Fibroblast of skin of left quadriceps (primary cell): ENCODE measurements around the gene HKDC1.
"Not testable (repeated sequence)": the region's sequence is repeated elsewhere in the genome, so short reads cannot be mapped to it uniquely, and the experiment has no call there.

Experiments used
- DNase-seq, 2 experiments: peaks; one replicate each; pipeline ENCODE4 v3.0.0-alpha.2; 2013; ENCODE audit warnings: low read depth in 2 of 2

HKDC1 gene

DNA sequence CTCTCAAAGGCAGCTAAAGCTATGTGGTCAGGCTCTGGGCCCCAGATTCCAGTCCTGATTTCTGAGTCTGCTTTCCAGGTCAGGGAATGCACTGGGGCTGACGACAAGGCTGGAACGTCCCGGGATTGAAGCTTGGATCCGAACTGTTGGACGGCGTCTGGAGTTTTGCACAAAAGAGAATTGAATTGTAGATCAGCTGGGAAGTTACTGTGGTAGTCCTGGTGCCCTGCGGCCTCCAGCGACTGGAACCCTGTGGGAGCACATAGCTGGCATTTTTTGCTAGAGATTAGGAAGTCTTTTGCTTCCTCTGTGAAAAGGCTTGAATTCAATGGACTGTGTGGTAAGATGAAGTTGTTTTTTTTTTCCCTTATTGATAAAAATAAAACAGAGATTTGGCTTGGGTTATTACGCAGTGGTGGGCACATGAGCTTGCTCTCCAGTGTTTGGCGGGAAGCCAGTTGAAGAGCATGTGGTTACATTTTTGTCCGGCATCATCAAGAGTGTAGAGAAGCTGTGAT, 58.4 kb downstream of the HKDC1 start, which contains the start of gene HK1:
Gene HK1, plus strand, starts transcription at position 51 of the 518 bp plus-strand sequence.
- no peak for DNase-seq

DNA sequence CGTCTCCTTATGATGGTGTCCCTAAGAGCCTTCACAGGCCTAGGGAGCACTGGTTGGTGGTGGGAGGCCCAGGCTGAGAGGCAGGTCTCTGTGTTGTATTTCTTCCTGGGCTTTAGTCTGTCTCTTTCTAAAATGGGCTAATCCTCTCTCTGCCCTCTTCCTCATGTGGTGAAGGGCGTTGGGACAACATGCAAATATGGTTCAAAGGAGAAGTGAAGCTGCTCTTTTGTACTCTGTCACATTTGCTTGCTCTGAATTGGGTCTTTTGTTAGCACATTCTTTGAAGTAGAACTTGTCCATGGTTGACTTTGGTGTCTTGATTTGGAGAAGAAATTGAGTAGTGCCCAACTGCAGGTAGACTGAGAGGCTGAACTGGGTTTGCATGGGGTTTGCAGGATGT, 59.0 kb downstream of the HKDC1 start:
- DNase-seq = no peak

DNA sequence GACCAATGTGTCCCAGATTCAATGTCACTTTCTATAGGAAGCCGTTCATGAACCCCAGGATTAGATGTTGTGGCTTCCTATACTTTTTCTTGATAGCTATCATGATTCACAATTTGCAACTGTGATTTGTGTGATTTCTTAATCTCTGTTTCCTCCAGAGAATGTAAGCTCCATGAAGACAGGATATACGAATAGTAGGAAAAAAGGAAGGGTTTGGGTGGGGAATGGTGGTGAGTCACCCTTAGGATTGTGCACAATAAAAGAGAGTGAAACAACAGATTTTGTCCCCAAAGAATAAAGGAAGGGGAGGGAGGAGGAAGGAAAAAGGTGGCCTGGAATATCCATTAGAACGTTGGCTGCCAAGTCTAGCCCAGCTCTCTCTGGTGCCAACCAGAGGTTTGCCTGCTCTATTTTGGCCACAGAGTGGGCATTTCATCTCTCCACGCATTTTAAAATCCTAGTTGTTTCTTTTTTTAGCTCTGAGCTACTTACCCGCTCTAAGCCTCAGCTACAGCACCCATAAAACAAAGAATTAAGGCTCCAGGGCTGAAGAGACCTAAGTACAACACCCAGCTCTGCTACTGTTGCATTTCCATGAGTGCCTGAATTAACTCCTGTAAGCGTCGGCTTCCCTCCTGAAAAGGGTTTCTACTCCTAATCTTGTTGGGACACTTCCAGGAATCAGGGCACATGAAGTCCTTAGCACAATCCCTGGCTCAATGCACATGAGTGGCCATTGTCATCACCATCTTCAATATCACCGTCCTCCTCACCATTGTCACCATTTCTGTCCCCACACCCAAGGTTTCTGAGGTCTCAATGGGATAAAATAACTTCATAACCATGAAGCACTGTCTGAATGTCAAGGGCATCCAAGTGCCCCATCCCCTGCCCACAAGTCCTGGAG, 61.6 kb downstream of the HKDC1 start:
- DNase-seq = no peak

DNA sequence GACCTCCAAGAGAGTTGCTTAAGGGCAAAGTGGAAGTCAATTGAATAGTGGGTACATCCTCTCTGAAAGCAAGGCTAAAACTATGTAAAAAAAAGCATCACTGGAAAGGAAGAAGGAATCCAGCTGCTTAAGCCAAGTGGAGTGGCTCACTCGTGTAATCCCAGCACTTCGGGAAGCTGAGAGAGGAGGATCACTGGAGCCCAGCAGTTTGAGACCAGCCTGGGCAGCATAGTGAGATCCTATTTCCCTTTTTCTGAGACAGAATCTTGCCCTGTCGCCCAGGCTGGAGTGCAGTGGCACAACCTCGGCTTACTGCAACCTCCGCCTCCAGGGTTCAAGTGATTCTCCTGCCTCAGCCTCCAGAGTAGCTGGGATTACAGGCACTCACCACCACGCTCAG, 64.3 kb downstream of the HKDC1 start:
- DNase-seq = not testable (repeated sequence)

DNA sequence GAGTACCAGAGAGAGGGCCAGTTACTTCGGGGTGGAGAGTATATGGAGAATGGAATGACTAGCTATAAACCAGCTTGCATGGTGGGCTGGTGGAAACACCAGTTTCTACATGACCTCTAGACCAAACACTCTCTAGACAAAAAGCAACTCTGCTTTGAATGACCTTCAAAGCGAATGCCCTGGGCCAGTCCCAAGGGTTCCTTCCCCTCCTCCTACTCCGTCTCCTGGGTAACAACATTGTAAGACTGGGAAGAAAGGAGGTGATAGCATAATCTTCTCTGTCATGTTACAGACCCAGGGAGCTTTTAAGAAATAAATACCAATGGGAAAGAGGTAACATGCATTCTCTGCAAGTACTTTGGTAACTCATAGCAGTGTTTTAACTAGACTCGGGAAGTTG, 65.6 kb downstream of the HKDC1 start:
- no peak for DNase-seq

DNA sequence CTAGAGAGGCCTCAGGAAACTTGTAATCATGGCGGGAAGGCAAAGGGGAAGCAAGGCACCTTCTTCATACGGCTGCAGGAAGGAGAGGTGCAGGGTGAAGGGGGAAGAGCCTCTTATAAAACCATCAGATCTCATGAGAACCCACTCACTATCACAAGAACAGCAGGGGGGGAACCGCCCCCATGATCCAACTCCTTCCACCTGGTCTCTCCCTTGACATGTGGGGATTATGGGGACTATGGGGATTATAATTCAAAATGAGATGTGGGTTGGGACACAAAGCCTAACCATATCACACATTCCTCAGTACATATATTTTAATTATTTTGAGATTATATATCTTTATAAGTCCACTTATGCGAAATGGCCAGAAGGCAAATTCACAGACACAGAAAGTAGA, 67.0 kb downstream of the HKDC1 start:
- DNase-seq = no peak

DNA sequence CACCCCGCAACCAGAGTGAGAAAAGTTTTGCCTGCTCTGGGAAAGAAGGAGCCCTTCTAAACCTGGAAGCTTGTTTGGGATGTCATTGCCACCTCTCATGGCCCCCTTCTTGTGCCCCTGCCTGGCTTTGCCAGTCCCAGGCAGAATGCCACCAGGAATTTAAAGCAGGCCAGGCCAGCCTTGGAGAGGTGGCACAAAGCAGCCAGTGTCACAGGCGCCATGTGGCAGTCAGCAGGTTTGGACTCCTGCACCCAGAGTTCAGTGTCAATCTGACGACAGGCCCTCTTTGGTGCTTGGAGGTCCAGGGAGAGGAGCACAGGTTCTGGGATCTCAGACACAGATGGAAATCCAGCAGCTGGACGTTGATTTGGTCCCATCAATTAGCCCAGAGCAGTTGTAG, 70.9 kb downstream of the HKDC1 start:
- DNase-seq = no peak

DNA sequence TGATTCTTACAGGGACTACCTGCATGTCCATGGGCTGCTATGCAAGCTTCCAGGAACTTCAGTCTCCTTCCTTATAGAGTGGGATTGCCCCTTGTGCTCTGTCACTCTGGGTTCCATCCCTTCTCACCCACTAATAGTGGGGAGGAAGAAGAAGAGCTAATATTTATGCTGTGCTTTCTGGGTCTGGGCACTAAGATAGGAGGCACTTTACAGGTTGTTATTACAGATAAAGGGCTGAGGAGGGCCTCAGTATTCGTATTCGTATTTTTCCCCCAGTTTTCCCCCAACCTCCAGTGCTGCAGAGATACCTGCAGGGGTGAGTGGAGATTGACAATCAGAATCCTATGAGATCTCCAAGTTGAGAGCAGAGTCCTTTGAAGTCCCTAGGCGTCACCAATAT, 72.3 kb downstream of the HKDC1 start:
- no peak for DNase-seq

DNA sequence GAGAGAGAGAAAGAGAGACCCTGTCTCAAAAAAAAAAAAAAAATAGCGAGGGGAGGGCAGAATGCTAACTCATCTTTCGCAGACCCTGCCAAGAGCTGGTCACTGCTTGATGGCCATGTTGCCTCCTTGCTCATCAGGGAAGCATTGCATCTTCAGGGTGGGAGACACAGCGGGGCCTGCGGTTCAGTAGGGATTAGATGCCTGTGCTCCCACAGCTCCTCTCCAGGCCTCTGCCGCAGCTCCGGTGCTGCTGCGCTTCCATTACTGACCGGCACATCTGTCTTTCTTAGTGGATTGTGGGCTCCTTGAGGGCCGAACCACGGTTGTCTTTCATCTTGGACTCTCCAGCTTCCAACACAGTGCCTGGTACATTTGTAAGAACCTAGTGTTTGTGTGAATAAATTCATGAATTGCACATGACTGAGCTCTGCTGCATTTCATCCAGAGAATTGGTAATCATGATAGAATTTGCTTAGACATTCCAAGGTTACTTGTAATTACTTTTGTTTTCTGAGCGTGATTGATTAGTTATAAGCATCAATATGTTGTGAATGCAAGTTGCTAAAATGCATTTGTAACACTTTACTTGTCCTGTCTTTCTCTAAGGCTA, 75.0 kb downstream of the HKDC1 start:
- no peak for DNase-seq

DNA sequence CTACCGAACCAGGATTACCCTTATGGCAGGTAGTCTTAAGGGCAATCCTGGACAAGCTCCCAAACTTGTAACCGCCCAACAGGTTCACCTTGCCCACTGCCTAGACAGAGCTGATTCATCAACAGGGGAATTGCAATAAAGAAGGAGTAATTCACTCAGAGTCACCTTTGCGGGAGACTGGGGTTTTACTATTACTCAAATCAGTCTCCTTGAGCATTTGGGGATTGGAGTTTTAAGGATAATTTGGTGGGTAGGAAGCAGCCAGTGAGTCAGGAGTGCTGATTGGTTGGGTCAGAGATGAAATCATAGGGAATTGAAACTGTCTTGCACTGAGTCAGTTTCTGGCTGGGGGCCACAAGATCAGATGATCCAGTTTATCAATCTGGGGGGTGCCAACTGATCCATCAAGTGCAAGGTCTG, 83.5 kb downstream of the HKDC1 start:
- DNase-seq = no peak

DNA sequence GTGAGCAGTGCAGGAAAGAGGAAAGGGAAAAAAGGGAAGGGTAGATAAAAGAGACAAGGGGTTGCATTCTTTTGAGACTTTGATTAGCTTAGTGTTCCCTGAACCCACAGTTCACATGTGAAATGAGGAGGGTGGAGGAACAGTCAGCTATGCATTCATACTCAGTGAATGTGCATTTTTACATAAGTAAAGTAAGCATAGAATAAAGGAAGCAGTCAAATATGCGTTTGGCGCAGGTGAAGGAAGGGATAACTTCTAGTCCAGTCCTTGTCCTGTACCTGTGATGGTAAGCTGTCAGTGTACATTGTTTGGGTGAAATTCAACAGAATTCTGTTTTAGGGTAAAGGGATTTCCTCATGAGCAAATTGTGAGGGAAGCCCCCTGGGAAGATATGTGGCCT, 86.3 kb downstream of the HKDC1 start:
- no peak for DNase-seq

DNA sequence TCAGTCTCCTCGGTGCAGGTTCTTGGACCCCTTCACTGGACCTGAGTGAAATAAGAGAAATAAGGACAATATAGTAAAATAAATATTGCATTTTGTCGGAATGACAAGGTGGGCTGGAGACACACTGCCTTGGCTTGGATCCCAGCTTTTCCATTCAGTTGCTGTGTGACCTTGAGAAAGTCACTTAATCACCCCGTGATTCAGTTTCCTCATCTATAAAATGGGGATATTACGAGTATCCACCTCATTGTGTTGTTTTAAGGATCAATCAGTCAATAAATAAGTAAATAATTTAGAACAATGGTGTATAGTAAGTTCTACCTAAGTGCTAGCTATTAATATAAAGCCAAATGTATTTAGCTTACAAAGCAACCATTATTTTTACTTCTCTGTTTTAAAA, 87.3 kb downstream of the HKDC1 start:
- DNase-seq = no peak

DNA sequence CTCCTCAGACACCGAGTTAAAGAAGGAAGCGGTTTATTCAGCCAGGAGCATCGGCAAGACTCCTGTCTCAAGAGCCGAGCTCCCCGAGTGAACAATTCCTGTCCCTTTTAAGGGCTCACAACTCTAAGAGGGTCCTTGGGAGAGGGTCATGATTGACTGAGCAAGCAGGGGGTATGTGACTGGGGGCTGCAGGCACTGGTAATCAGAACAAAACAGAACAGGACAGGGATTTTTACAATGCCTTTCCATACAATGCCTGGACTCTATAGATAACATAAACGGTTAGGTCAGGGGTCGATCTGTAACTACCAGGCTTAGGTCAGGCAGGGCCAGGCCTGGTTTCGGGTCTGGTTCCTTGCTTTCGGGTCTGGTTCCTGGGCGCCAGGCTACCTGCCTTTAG, 88.2 kb downstream of the HKDC1 start:
- DNase-seq = not testable (repeated sequence)

DNA sequence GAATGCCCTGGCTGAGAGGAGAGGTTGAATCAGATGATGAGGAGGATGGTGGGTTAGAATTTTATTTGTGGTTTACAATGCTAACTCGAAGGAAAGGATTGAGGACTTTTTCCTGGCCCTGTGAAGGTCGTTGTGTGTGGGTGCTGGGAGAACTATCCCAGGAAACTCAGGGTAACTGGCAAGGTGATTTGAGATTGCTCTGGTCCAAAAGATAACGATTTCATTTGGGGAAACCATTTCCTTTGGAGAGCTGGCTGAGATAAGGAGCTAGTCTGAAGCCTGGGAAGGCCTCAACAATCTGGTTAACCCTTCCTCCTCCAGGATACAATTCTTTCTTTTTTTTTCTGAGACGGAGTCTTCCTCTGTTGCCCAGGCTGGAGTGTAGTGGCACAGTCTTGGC, 91.2 kb downstream of the HKDC1 start:
- no peak for DNase-seq

DNA sequence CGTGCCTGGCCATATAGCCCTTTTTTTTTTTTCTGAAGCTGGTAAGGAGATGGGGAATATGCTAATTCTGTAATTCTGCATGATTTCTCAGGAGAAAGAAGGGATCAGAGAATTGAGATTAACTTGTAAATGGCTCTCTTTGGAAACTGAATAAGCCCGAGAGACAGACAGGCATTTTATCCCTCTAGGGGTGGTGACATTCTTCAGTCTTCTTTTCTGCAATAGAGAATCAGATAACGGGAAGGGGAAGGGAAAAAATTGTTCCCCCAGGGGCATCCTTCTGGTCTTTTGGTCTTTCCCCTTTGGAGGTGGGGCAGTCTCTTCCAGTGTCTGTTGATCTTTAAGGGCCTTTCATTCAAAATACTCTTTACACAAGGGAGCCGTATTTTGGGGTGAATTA, 92.4 kb downstream of the HKDC1 start:
- no peak for DNase-seq

DNA sequence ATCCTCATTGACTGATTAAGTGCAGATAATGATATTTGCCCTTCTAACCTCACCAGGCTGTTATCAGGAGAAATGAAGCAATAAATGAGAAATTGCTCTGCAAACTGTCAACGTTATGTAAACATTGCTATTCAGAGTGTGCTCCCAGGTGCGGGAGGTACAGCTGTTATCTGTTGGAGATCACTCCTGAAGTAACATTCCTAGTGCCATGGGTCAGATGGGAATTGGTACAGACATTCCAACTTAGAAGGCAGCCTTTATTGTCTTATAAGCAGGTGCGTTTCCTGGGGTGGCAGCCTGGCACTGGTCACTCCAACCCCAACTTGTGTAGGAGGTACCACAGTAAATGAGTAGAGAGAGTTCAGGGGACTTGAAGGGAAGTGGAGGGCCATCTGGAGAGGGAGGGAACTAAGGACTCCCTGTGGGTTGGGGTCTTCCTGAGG, 95.0 kb downstream of the HKDC1 start:
- DNase-seq = no peak

DNA sequence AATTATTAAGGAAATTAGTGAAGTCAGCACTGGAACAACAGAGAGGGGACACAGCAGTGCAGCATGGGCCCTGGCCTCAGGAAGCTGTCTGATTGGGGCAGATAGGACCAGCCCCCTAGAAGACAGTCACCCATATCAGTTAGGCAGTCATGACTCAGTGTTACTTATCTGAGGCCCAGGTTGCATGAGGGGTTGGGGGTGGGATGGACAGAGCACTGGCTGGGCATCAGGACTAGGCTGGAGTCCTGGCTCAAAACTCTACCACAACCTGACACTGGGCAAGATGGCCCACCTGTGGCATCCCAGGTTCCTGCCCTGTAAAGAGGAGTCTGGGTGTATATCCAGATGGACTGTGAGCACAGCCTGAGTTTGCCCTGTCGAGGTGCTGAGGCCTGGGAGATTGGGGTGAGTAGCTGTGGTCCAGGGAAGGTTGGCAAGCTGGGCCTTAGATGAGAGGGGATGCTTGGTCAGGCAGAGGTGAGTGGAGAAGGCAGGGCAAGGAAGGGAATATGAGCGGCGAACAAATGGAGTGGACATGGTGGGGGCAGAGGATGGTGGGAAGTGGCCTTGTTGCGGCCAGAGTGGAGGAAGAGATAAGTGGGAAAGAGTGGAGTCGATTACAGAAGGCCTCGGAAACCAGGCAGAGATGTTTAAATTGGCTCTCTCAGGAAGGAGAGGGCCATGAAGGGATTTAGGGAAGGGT, 95.6 kb downstream of the HKDC1 start:
- no peak for DNase-seq

DNA sequence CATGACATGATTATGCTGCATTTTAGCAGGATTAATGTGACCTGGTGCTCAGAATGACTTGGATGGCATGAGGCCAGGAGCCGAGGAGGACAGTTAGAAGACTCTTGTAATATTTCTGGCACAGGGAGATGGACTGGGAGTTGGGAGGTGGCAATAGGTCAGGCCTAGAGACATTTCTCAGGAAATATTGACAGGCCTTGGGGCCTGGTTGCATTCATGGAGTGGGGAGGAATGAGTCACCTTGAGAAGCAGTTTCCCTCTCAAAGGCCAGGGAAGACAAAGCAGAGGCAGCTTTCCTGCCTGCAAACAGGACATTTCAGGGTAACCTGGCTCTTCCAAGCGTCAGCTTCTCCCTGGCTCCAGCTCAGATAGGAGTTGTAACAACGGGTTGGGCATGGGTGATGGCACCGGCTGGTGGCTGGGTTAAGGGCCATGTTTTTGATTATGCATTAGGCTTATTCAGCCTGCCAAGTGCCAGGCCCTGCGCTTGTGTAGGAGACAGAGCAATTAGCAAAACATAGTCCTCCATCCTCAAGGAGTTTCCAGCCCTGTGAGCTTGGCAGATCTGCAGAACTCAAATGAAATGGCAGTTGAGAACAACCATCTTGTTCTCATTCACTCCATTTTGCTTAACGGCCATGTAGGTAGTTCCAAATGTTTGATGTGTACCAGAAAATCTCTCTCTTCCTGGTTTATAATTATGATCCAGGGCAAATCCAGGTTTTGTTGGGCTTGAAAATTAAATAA, 96.4 kb downstream of the HKDC1 start:
- DNase-seq = no peak
